MM.1S (cell line): ENCODE results near the gene RALA.
A peak's percentile ranks its signal among the peaks of the same experiment; 100 is the strongest.

Experiments used
- DNase-seq: peaks from one replicate; pipeline ENCODE4 v3.0.0-alpha.2; 2015
- H2AFZ ChIP-seq: fragments of 300-600 bp; sonication (generic); 2 replicates; pipeline ENCODE4 v1.6.0; 2016; ENCODE audit warnings: antibody characterized with exemption, low read length
- H3F3A ChIP-seq: fragments of 300-600 bp; sonication (generic); 2 replicates; pipeline ENCODE4 v1.6.1; 2016; ENCODE audit warnings: mild to moderate bottlenecking, antibody characterized with exemption, low read length, moderate library complexity, mixed read lengths; ENCODE audit not compliant: insufficient read depth
- H3K27ac ChIP-seq: fragments of 300-600 bp; sonication (generic); 2 replicates; pipeline ENCODE4 v1.5.1; 2016; ENCODE audit warnings: mild to moderate bottlenecking, low read length
- H3K27me3 ChIP-seq: fragments of 300-600 bp; sonication (generic); replicated peaks from 2 replicates; pipeline ENCODE4 v1.6.0; 2016; ENCODE audit warnings: low read length; ENCODE audit not compliant: insufficient read depth
- H3K36me3 ChIP-seq: fragments of 300-600 bp; sonication (generic); replicated peaks from 2 replicates; pipeline ENCODE4 v1.6.1; 2016; ENCODE audit warnings: mild to moderate bottlenecking, low read length, mixed read lengths; ENCODE audit not compliant: insufficient read depth
- H3K4me1 ChIP-seq: fragments of 300-600 bp; sonication (generic); 2 replicates; pipeline ENCODE4 v1.6.1; 2016; ENCODE audit warnings: low read length, mixed read lengths
- H3K4me2 ChIP-seq: fragments of 300-600 bp; sonication (generic); 2 replicates; pipeline ENCODE4 v1.6.0; 2016; ENCODE audit warnings: low read depth, low read length
- H3K4me3 ChIP-seq: fragments of 300-600 bp; sonication (generic); 2 replicates; pipeline ENCODE4 v1.5.1; 2016; ENCODE audit warnings: low read length, mixed read lengths
- H3K79me2 ChIP-seq: fragments of 300-600 bp; sonication (generic); 2 replicates; pipeline ENCODE4 v1.6.1; 2016; ENCODE audit warnings: mixed run types, low read length, mixed read lengths
- H3K9ac ChIP-seq: fragments of 300-600 bp; sonication (generic); 2 replicates; pipeline ENCODE4 v1.6.1; 2016; ENCODE audit warnings: low read length, mixed read lengths
- H3K9me2 ChIP-seq: fragments of 300-600 bp; sonication (generic); replicated peaks from 2 replicates; pipeline ENCODE4 v1.6.1; 2016; ENCODE audit warnings: mild to moderate bottlenecking, low read length, mixed read lengths; ENCODE audit not compliant: insufficient read depth
- H3K9me3 ChIP-seq: fragments of 300-600 bp; sonication (generic); replicated peaks from 2 replicates; pipeline ENCODE4 v1.6.1; 2016; ENCODE audit warnings: mild to moderate bottlenecking, low read length, mixed read lengths; ENCODE audit not compliant: insufficient read depth
- H4K20me1 ChIP-seq: fragments of 300-600 bp; sonication (generic); 2 replicates; pipeline ENCODE4 v1.6.1; 2016; ENCODE audit warnings: mild to moderate bottlenecking, low read length, moderate library complexity, mixed read lengths; ENCODE audit not compliant: insufficient read depth
- EZH2 ChIP-seq: fragments of 300-600 bp; sonication (generic); optimal IDR thresholded peaks from 2 replicates; pipeline ENCODE3; 2017; ENCODE audit warnings: low read depth, mild to moderate bottlenecking, antibody characterized with exemption, low read length, mixed read lengths
- EZH2phosphoT487 ChIP-seq: fragments of 300-600 bp; sonication (generic); IDR thresholded peaks from 2 replicates; pipeline ENCODE4 v1.6.1; 2018; ENCODE audit warnings: antibody characterized with exemption, low read length
- TF ChIP-seq, protein P1 (sequence below): fragments of 300-600 bp; sonication (generic); IDR thresholded peaks from 2 replicates; pipeline ENCODE4 v1.5.1; 2016; ENCODE audit warnings: antibody characterized with exemption, low read length, mixed read lengths

Gene RALA

DNA sequence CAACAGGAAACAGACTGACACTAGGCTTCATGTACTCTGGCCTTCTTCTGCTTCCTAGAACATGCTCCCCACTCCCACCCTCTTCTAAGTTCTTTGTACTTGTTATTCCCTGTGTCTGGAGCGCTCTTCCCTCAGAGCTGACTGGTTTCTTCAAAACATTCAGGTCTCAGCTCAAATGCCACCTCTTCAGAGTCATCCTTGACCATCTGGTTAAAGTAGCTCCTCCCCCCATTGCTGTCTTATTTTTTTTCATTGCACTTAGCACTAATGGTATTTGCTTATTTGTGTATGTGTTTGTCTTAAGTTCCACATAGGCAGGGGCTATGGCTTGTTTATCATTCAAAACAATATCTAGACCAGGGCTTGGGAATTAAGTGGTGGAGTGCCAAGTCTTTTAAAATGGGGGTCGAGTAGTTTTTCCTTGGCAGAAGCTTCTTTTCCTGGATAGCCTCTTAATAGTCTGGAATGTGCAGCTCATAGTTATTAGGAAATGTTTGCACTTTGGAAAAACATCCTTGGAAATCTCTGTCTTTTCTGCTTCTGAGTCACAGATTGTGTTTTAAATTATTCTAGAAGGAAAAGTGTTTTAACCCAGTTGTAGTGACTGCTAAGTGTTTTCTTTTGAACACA lies 60.0 kb downstream of the RALA start:
- no peak overlapping the region for H3K4me3 ChIP-seq
- H3K27me3 ChIP-seq = no peaks in the 10 kb centered on the region
- peaks cover 41% of the 10 kb centered on the region for H3K79me2 ChIP-seq
- TF ChIP-seq, protein P1, sequence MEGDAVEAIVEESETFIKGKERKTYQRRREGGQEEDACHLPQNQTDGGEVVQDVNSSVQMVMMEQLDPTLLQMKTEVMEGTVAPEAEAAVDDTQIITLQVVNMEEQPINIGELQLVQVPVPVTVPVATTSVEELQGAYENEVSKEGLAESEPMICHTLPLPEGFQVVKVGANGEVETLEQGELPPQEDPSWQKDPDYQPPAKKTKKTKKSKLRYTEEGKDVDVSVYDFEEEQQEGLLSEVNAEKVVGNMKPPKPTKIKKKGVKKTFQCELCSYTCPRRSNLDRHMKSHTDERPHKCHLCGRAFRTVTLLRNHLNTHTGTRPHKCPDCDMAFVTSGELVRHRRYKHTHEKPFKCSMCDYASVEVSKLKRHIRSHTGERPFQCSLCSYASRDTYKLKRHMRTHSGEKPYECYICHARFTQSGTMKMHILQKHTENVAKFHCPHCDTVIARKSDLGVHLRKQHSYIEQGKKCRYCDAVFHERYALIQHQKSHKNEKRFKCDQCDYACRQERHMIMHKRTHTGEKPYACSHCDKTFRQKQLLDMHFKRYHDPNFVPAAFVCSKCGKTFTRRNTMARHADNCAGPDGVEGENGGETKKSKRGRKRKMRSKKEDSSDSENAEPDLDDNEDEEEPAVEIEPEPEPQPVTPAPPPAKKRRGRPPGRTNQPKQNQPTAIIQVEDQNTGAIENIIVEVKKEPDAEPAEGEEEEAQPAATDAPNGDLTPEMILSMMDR = no peak
- no peak for TF ChIP-seq EZH2phosphoT487
- TF ChIP-seq EZH2 = no peak
- no peak overlapping the region for H3K27ac ChIP-seq
- H3K4me1 ChIP-seq = peaks cover 10% of the 10 kb centered on the region; the same call in 1 of the 2 replicates
- H3F3A ChIP-seq = no peaks in the 10 kb centered on the region
- no peaks in the 10 kb centered on the region for H3K9me3 ChIP-seq
- H3K9me2 ChIP-seq = no peaks in the 10 kb centered on the region
- H2AFZ ChIP-seq = no peak overlapping the region
- H3K9ac ChIP-seq = no peak overlapping the region
- no peaks in the 10 kb centered on the region for H4K20me1 ChIP-seq
- DNase-seq = no peak
- no peaks in the 10 kb centered on the region for H3K36me3 ChIP-seq
- H3K4me2 ChIP-seq = no peak overlapping the region

DNA sequence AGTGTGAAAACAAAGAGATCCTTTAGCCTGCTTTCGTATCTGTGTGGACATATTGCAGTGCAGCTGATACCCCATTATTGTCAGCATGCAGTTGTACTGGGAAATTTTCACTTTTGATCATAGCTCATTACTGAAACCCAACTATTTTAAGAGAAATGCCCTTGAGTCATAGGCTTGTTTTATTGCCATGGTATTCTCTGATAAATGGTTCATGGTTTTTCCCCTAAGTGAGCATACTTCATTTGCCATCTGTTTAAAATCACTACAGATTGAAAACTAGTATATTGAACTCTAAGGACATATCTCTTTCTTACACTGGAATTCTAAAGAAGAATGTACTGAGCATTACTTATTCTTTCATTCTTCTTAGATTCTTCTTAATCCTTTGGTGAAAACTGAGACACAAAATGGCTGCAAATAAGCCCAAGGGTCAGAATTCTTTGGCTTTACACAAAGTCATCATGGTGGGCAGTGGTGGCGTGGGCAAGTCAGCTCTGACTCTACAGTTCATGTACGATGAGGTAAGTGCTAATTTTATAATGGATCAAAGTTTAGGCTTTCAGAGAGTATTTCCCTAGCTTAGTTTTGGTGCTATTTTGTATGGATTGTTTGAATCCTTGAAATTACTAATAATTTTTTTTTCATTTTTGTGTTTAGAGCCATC lies 63.0 kb downstream of the RALA start:
- Histone ChIP-seq H2AFZ (no peak overlapping the region), H3F3A (no peaks in the 10 kb centered on the region), H3K4me3 (no peak overlapping the region), H4K20me1 (no peaks in the 10 kb centered on the region), H3K9me3 (no peaks in the 10 kb centered on the region), H3K4me1 (peaks cover 10% of the 10 kb centered on the region; the same call in 1 of the 2 replicates), H3K27ac (peak overlapping the region; percentile 48; the same call in 1 of the 2 replicates), H3K79me2 (peaks cover 20% of the 10 kb centered on the region), H3K36me3 (no peaks in the 10 kb centered on the region; the same call in 1 of the 2 replicates), H3K4me2 (0 out of 2 replicates have a peak overlapping the region, but pooled peaks have one; percentile 1), H3K9me2 (no peaks in the 10 kb centered on the region), H3K27me3 (no peaks in the 10 kb centered on the region), H3K9ac (no peak overlapping the region)
- DNase-seq = peak; percentile 16
- TF ChIP-seq, protein P1 = no peak
- TF ChIP-seq EZH2phosphoT487 = no peak
- no peak for TF ChIP-seq EZH2

DNA sequence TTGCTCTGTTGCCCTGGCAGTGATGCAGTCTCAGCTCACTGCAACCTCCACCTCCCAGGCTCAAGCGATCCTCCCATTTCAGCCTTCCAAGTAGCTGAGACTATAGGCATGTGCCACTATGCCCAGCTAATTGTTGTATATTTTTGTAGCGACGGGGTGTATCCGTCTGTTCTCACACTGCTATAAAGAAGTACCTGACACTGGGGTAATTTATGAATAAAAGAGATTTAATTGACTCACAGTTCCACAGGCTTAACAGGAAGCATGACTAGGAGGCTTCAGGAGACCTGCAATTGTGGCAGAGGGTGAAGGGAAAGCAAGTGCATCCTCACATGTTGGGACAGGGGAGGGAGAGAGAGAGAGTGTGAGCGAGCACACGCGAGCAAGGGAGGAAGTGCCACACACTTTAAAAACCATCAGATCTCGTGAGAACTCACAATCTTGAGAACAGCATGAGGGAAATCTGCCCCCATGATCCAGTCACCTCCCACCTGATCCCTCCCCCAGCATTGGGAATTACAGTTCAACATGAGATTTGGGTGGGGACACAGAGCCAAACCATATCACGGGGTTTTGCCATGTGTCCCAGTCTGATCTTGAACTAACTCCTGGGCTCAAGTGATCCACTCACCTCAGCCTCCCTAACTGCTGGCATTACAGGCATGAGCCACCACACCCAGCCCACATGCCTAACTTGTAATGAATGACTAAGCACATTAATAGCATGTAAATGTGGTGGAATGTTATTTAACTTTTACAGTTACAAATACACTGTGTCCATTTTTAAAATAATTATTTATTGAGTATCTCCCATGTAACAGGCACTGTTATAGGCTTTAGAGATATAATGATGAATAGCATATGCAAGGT lies 65.5 kb downstream of the RALA start:
- Histone ChIP-seq H3K27me3 (no peaks in the 10 kb centered on the region), H2AFZ (no peak overlapping the region), H3K9me2 (no peaks in the 10 kb centered on the region), H3K4me1 (peaks cover 10% of the 10 kb centered on the region; the same call in 1 of the 2 replicates), H3F3A (no peaks in the 10 kb centered on the region), H4K20me1 (no peaks in the 10 kb centered on the region), H3K79me2 (0 out of 2 replicates have a peak, but pooled peaks cover 7% of the 10 kb centered on the region), H3K36me3 (no peaks in the 10 kb centered on the region; the same call in 1 of the 2 replicates), H3K9ac (no peak overlapping the region), H3K4me3 (no peak overlapping the region), H3K9me3 (no peaks in the 10 kb centered on the region), H3K27ac (no peak overlapping the region), H3K4me2 (no peak overlapping the region)
- TF ChIP-seq, protein P1 = no peak
- no peak for TF ChIP-seq EZH2
- no peak for TF ChIP-seq EZH2phosphoT487
- no peak for DNase-seq
